Transverse colon (tissue), 3 donors: Measurements from ENCODE around the gene SLC39A11.

Source experiments
- EP300 ChIP-seq: sonication (generic); formaldehyde crosslinking; IDR thresholded peaks from one replicate; pipeline ENCODE4 v1.6.1; 2017; ENCODE audit warnings: antibody characterized with exemption, low read depth
- TF ChIP-seq, protein P1 (sequence below), 5 experiments: fragments of 200-600 bp in 3 of 5; fragments of 450-650 bp in 2 of 5; sonication (generic) in 3 of 5; IDR thresholded peaks; 1 replicate in 2 of 5; 2 replicates in 3 of 5; pipeline ENCODE4 v1.5.1; 2016 to 2017; ENCODE audit warnings: antibody characterized with exemption in 5 of 5, inconsistent platforms in 3 of 5, mild to moderate bottlenecking in 2 of 5, moderate library complexity in 1 of 5

DNA sequence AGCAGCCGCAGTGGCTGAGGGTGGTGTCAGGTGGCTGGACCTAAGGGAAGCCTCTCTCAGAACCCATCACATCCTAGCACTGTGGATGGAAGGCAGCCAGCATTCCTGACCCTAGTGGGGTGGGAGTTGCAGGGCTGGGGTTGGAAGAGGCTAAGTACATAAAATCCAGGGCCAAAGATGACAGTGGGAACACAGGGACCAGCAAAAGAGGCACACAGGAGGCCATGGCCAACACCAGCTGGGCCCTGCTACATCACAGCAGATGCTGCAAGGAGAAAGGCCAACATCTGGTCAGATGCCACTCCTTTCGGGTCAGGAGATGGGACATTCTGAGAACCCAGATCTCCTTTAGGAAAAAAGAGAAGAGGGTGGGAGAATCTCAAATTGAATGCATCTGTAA lies 415.4 kb downstream of the SLC39A11 start:
- TF ChIP-seq, protein P1, sequence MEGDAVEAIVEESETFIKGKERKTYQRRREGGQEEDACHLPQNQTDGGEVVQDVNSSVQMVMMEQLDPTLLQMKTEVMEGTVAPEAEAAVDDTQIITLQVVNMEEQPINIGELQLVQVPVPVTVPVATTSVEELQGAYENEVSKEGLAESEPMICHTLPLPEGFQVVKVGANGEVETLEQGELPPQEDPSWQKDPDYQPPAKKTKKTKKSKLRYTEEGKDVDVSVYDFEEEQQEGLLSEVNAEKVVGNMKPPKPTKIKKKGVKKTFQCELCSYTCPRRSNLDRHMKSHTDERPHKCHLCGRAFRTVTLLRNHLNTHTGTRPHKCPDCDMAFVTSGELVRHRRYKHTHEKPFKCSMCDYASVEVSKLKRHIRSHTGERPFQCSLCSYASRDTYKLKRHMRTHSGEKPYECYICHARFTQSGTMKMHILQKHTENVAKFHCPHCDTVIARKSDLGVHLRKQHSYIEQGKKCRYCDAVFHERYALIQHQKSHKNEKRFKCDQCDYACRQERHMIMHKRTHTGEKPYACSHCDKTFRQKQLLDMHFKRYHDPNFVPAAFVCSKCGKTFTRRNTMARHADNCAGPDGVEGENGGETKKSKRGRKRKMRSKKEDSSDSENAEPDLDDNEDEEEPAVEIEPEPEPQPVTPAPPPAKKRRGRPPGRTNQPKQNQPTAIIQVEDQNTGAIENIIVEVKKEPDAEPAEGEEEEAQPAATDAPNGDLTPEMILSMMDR (IDR thresholded peaks at IDR 0.05): no peak
- no peak for TF ChIP-seq EP300
